ENCODE measurements around the gene CSNK1G1.
"Not testable (repeated sequence)": the region's sequence is repeated elsewhere in the genome, so short reads cannot be mapped to it uniquely, and the experiment has no call there.

CSNK1G1 gene

DNA sequence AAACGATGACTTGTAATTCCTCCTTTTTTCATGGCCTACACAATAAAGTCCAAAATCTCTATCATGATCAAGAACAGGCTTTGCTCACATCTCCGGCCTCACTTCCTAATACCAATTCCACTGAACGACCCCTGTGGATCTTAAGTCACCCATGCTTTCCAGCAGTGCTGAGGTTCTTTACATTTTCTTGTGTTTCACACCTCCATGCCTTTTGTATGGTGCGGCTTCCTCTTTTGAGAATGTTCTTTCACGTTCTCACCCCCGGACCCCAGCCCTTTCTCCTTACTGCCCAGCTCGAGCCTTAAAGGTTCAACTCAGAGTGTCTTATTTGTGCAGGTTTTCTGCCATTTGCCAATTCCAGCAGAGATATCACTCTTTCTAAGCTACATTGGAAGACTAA is 70.1 kb downstream of the CSNK1G1 start:
- DNase-seq: no peak

DNA sequence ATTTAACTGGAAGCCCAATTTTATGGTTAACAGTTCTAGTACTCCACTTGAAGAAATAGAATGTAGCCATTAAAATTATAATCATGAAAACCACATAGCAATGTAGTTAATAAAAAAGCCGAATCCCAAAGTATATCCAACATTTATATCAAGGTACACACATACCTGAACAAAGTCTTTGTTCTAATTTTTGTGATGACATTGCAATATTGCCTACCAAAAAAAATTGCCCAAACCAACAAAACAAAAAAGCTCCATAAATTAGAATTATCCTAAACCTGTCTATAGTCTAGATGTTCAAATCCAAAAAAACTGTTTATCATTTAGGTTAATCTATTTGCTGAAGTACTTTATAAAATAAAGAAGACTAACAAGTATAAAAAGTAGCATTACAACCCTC is 70.8 kb downstream of the CSNK1G1 start:
- DNase-seq: no peak

DNA sequence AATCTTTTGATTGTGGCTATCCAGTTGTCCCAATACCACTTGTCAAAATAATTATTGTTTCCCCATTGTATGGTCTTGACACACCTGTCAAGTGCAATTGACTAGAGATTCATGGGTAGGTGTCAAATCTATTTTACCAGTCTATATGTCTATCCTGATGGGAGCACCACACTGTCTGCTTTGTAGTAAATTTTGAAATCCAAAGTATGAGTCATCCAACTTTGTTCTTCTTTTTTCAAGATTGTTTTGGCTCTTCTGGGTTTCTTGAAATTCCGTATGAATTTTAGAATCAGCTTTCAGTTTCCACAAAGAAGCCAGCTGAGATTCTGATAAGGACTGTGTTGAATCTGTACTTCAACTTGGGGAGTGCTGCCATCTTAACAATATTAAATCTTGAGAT is 71.9 kb downstream of the CSNK1G1 start:
- no peak for DNase-seq

DNA sequence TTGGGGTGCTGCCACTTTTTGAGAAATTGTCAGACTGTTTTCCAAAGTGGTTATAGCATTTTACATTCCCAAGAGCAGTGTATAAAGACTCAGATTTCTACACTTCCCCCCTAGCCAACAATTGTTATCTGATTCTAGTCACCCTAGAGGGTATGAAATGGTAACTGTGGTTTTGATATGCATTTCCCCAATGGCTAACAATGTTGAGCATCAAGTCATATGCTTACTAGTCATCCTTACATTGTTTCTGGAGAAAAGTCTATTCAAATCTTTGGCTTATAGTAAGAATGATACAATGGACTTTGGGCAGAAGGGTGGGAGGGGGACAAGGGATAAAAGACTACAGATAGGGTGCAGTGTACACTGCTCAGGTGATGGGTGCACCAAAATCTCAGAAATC is 73.3 kb downstream of the CSNK1G1 start:
- no peak for DNase-seq

DNA sequence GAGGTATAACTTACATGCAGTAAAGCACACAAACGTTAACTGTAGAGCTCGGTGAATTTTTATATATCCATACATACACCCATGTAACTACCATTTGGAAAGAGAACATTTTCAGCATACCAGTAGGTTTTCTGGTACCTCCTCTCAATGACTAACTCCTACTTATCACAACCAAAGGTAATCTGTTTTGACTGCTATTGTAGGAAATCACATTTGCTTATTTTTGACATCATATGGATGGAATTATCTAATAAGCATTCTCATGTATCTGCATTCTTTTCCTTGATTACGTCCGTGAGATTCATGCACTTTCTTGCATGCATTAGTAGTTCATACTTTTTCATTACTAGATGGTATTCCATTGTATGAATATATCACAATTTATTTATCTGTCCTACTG is 76.8 kb downstream of the CSNK1G1 start:
- no peak for DNase-seq

DNA sequence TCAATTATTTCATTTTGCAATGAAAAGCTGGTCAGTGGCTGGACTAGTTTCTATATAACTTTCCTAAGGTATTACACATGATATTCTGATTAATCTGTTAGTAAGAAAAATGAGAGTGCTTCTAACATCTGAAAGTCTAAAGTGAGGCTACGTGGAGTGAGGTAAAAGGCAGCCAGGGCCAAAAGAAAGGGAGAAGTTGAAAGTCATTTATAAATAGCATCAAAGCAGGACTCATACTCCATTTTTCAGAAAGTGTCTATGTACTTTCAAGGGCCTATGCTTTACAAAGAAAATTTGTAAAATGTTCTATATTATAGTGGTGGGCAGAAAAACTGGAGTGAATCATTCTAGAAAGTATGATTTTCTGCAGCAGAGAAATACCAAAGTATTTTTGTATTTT is 80.0 kb downstream of the CSNK1G1 start:
- no peak for DNase-seq

DNA sequence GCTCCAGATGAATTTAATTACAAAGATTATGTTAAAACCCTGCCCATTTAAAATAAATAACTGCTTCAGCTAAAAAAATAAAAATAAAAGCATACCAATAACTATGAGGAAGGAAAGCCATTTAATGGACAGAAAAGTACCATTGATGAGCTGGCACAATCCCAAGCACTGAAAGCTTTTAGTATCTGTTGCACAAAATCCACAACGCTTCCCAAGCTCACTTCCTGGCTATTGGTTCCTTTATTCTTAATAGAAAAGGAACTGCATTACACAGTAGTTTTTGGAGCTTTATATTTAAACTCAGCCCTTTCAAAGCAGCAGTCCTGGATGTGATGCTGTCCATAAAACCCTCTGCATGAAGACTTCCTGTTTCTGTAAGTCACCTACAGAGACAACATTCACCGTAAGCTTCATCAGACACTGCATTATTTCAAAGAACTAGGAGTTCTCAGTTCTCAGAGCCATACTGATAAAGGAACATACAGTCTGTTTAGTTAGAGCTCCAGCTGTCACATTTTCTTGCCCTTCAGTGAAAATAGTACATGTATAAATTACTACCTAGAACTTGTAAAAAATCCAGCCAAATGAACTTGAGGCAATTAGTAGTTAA is 81.5 kb downstream of the CSNK1G1 start:
- DNase-seq: no peak

DNA sequence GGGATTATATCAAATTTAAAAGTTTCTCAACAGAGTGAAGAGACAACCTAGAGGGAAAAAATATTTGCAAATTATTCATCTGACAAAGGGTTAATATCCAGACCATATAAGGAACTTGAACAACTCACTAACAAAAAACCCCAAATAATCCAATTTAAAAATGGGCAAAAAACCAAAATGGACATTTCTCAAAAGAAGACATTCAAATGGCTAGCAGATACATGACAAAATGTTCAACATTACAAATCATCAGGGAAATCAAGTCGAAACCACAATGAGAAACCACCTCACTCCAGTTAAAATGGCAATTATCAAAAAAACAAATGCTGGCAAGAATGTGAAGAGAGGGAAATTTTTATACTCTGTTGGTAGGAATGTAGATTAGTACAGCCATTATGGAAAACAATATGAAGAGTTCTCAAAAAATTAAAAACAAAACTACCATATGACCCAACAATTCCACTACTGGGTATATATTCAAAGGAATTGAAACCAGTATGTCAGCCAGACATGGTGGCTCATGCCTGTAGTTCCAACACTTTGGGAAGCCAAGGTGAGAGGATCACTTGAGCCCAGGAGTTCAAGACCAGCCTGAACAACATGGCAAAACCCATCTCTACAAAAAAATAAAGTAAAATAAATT is 88.5 kb downstream of the CSNK1G1 start:
- no peak for DNase-seq

DNA sequence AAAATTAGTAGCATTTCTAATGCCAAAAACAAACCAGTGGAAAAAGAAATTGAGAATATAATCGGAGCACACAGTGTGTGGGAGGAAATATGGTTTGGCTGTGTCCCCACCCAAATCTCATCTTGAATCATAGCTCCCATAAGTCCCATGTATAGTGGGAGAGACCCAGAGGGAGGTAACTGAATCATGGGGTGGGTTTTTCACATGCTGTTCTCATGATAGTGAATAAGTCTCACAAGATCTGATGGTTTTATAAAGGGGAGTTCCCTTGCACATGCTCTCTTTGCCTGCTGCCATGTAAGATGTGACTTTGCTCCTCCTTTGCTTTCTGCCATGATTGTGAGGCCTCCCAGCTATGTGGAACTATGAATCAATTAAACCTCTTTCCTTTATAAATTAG is 90.8 kb downstream of the CSNK1G1 start:
- DNase-seq: not testable (repeated sequence)

DNA sequence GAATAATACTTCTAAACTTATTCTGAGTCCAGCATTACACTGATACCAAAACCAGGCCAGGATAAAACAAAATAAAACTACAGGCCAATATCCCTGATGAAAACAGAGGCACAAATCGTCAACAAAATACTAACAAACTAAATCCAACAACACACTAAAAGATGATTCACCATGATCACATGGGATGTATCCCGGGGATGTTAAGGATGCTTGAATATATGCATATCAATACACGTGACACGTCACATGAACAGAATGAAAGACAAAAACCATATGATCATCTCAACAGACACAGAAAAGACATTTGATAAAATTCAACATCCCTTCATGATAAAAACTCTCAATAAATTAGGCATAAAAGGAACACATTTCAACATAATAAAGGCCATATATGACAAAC is 91.5 kb downstream of the CSNK1G1 start:
- no peak for DNase-seq

DNA sequence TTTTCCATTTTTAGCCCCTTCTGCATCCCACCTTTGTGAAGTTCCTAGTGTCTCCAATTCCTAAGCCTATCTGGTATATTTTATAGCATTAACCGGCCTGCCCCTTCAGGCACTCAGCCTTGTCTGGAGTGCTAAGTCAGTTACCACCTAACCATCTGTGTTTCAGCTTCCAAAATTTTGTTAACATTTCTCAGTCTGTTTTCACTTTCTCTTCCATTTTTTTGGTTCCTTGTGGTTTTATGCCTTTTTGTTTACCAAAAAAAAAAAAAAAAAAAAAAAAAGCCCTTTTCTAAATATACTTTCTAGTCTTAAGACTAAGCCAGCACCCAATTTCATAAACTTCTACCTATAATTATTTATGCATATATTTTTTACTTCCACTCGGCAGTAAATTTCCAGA is 92.4 kb downstream of the CSNK1G1 start:
- no peak for DNase-seq

DNA sequence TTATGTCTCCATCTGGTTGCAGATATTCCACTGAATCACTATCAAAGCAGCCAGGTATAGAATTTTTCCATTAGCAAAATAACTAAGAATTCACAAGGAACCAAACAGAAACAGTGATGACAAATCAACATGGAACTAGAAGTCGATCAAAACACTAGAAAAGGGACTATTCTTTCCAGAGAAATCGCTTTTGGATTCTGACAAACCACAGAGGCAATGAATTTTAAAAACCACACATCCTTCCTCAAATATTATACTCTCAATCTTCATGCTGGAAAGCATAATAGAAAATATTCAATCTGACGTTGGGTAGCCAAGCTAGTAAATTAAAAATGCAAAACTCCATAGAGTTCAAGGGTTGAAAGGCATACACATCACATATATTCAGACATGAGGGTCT is 99.9 kb downstream of the CSNK1G1 start:
- no peak for DNase-seq

DNA sequence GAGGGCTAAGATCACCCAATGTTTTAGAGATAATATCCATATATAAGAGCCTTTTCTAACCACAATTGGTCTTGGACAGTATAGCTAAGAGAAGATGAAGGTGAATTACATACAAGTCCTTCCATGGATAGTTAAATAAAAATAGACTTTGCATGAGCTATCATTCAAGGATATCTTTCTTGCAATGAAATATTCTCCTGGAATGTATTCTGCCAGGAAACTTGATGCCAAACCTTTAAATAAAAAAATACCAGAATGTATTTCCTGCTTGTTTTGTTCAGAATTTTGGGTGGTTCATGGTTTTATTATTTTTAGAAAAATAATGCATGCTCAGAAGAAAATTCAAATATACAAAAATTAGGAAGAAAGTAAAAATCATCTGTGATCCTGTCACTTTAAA is 104.3 kb downstream of the CSNK1G1 start:
- DNase-seq: no peak

DNA sequence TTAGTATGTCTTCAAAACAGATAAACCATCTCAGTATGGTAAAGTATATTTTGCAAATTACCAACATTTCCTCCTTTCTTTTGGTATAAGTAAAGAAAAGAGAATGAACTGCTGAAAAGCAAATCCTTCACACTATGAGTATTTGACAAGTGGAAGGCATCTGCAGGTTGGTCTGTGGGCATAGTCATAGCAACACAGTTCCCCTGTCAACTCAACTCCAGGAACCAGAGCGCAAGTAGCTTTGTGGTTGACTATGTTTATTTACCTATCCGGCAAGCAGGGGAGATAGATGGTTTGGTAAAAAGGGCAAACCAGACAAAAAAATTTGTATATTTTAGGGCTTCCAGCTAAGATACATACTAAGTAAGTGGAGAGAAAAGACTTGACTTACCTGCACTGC is 104.9 kb downstream of the CSNK1G1 start:
- no peak for DNase-seq

DNA sequence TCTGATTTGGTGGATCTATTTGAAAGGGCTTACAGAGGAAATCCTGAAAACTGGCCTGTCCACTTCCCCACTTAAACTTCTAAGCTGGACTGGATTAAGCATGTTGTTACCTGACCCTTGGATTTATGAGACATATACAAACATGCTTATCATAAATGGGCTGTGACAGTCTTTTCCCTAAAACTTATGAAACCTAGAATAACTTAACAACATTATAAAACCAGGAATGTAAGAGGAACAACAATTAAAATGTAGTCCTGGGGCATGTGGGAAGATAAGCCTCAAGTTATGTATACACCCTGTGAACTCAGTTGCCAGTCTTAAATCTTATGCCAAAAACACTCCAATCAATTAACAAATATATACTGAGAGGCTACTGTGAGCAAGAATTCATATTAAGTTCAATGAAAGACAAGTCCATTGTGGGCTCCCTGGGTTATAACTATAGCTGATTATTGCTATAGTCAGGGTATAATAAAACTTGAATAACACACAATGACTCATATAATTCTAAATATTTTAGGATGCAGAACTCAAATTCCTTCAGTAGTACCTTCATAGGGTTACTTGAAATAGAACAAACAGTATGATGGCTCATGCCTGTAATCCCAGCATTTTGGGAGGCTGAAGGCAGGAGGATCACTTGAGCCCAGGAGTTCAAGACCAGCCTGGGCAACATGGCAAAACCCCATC is 105.9 kb downstream of the CSNK1G1 start:
- DNase-seq: no peak

DNA sequence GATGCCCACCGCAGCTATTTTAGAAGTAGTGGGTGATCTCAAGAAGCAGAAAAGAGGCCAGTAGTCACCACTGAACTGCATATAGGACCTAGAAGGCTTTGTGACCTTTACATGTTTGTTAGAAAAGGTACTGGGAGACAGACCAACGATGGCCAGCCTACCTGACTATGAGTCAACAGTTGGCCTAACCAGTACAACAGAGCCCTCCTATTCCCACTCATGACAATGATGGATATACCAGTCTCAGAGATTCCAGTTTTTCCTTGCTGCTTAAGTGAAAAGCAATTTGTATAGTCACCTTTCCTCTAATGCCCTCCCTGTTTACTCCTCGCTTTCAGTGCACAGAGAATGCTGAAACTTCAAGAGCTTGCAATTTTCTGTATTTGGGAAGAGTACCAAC is 106.6 kb downstream of the CSNK1G1 start:
- no peak for DNase-seq

DNA sequence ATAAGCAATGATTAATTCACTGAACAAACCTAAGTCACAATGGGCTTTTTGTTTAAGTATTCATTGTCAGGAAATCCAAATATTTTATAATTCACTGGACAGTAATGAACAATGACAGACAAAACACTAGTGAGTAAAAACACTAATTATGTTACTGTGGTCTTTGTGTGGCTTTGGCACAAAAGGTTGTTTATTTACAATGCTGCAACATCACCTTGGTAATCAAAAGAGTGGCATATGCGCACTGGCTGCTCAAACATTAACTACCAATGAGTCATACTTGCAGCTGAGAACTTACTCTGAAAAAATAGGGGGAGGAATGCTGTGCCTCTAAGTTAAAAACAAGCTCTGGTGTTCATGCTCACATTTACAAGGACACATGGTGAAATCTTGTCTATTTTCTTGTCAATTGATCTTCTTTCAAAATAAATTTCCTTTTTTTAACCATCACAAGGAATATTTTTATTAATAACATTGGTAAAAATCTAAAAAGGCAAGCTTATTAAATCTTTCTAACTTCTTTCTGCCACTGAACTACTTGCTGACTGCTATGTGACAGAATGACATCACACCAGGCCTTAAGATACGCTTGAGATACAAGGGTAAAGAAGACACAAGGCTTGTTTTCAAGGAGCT is 107.9 kb downstream of the CSNK1G1 start:
- DNase-seq: no peak

DNA sequence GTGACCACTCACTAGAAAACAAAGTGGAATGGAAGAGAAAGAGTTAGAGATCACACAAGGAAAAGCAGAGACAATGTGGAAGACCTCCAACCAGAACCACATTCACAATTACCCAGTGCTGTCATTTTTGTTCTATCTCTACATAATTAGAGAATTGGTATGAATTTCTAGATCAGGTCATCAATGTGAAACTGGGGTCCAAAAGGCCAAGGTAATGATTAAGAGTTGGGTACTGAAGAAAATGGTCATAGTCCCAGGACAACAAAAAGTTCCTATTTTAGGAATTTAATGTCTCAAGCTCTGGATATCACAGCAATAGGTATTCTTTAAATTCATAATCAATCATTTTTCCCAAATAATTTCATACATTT is 108.5 kb downstream of the CSNK1G1 start:
- DNase-seq: no peak

DNA sequence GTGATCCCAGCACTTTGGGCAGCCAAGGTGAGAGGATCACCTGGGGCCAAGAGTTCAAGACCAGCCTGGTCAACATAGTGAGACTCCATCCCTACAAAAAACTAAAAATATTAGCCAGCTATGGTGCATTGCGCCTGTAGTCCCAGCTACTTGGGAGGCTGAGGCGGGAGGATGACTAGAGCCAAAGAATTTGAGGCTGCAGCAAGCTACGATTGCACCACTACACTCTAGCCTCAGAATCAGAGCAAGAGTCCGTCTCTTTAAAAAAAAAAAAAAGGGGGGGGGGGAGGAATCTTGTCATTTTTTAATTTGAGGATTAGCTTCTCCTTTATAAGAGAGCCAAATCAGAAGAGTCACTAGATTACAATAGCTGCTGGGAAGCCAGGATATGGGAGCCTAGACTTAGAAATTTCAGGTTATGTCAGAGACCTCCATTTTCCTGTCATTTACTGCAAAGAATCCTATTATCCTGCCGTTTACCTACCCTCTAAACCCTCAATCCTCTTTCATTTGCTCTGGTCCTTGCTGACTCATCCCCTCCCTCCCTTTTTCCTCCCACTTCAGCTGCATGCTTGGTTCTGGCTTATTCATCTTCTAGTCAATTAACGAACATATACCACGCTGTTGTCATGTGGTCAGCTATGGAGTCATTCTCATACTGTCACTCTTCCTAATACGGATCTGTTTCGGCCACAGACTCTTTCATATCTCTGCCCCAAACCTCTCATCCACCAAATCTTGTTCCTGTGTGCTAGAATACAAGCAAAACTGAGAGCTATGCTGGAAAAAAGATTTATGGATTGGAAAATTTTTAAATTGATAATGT is 109.4 kb downstream of the CSNK1G1 start:
- no peak for DNase-seq

DNA sequence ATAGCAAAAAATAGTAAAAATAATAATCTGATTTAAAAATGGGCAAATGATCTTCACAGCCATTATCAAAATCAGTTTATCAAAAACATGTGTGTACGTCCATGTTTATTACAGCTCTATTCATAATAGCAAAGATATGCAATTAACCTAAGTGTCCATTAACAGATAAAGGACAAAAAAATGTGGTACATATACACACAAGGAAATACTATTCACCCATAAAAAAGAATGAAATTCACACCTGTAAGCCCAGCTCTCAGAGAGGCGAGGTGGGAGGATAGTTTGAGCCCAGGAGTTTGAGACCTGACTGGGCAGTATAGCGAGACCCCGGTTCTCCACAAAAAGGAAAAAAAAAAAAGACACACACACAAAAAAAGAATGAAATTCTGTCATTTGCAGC is 110.6 kb downstream of the CSNK1G1 start:
- no peak for DNase-seq

DNA sequence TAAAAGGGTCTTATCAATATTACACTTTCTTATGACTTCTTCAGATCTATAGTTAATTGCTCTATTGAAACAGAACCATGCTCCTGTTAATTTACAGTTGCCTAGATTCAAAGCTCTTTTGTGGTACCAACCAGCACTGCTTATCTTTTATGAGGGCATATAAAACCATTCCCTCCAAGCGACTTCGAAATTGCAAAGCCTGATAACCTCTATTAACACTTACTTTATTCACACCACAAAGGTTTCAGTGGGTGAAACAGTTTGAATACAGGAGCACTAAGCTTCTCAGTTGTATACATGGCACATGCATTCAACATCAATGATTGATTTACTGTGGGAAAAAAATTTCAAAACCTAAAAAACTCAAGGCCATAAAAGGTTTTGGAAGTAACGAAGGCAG is 118.3 kb downstream of the CSNK1G1 start:
- no peak for DNase-seq

DNA sequence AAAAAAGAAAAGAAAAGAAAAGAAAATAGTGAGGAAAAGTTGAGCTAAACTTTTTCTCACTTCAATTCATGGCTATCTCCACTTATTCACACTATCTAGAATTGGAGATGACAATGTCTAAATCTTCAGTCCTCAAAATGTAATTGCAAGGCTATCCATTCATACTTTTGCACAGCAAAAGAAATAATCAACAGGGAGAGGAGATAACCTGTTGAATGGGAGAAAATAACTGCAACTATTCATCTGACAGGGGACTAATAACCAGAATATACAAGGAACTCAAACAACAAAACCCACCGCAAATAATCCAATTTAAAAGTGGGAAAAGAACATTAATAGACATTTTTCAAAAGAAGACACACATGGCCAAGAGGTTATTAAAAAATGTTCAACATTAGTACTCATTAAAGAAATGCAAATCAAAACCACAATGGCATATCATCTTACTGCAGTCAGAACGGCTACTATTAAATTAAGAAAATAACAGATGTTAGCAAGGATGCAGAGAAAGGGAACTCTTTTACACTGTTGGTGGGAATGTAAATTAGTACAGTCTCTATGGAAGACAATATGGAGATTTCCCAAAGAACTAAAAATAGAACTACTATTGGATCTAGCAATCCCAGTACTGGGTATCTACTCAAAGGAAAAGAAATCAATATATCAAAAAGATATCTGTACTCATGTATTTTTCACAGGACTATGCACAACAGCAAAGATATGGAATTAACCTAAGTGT is 119.6 kb downstream of the CSNK1G1 start:
- no peak for DNase-seq

DNA sequence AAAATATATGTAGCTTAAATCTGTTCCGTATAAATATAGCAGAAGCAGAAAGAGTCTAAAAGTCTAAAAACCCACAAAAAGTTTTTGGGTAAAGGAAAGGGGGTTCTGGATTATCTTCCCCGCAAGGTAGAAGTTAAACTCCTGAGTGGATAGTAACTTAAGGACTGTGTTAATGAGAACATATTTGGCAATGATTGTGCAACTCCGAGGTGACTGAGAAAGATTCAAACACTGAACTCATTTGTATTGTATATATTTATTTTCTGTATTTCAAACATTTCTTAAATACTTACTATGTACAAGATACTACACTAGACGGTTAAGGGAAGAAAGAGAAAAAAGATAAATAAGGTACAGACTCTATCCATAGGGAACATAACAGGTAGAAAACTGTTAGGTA is 120.4 kb downstream of the CSNK1G1 start:
- DNase-seq: no peak
